ENCODE measurements around the gene TTC13. TPM values are rescaled to one million over a fixed set of nuclear protein-coding genes. Genes with fewer than 3 reads are reported as not detected.

The TTC13 gene
- total and polyA plus RNA-seq, 2 of the 13 experiments (the other 11 are each of a cell fraction or from before 2014, with no cell fraction given) = 5.8 to 15.9 TPM

GRCh38 chr1:230870916-230871315 is 107.7 kb downstream of the TTC13 start:
- POLR2A ChIA-PET = no interaction called here
- FAIRE-seq (no peak), ATAC-seq (no peak), DNase-seq (ENCODE audit: low spot score) (no peak)
- no peaks in the 10 kb centered on the region for H3K9me3 ChIP-seq (ENCODE audit: low read length)
- no peaks in the 10 kb centered on the region for H4K20me1 ChIP-seq (ENCODE audit: insufficient read depth, low read length)
- no peaks in the 10 kb centered on the region for H3K27me3 ChIP-seq (ENCODE audit: control insufficient read depth in 1 of 2, insufficient read depth in 2 of 2, low read length in 2 of 2)
- 91% methylated on average over 4 of the region's 4 CpGs for WGBS (ENCODE audit: low lambda C conversion rate)
- peaks cover 10% of the 10 kb centered on the region for H3K79me2 ChIP-seq (ENCODE audit: insufficient read depth, low read length)
- intact Hi-C loops (cut with micrococcal nuclease; ENCODE audit: unreplicated experiment) = no loop called here
- in situ Hi-C loops (cut with HindIII; ENCODE audit: extremely low pct_ligation_motif_present, low pct_unique_long_range_greater_than_20kb) = no loop called here
- H3K4me2 ChIP-seq (ENCODE audit: low read depth, low read length) = no peak overlapping the region
- no peak overlapping the region for H2AFZ ChIP-seq (ENCODE audit: low read length)
- no peaks in the 10 kb centered on the region for H3K36me3 ChIP-seq (replicated peaks in 1 of 2; ENCODE audit: control insufficient read depth in 1 of 2, insufficient read depth in 2 of 2, low read length in 2 of 2)
- no peak overlapping the region for H3K27ac ChIP-seq (ENCODE audit: extremely low read length, insufficient read depth, low read length)
- peaks cover 37% of the 10 kb centered on the region for H3K4me1 ChIP-seq (ENCODE audit: insufficient read depth, low read length)
- H3K4me3 ChIP-seq (replicated peaks in 1 of 3; ENCODE audit: insufficient read depth in 1 of 3, low read depth in 2 of 3, low read length in 3 of 3) = no peak overlapping the region
- CTCF ChIA-PET (ENCODE audit: low intra/inter-chr PET ratio, low total read pairs) = no interaction called here
- H3K9ac ChIP-seq (ENCODE audit: insufficient read depth, low read depth, low read length) = no peak overlapping the region
- BruUV-seq (replicated peaks) = no TSS peak
- no peak for TF ChIP-seq ZNF318 (CRISPR knock-in tag; IDR thresholded peaks at IDR 0.05)
- no peak for TF ChIP-seq HOXA7 (CRISPR knock-in tag; IDR thresholded peaks at IDR 0.05)
- no peak for TF ChIP-seq SP4 (CRISPR knock-in tag; IDR thresholded peaks at IDR 0.05)
- TF ChIP-seq MYC (CRISPR knock-in tag; IDR thresholded peaks at IDR 0.05; ENCODE audit: borderline replicate concordance) = no peak
- TF ChIP-seq ZSCAN5A (CRISPR knock-in tag; IDR thresholded peaks at IDR 0.05; ENCODE audit: borderline replicate concordance) = no peak
- TF ChIP-seq TRAFD1 (CRISPR knock-in tag; IDR thresholded peaks at IDR 0.05; ENCODE audit: borderline replicate concordance) = no peak
- no peak for TF ChIP-seq FOXO4 (CRISPR knock-in tag; conservative IDR thresholded peaks at IDR 0.05)
- no peak for TF ChIP-seq KAT7 (CRISPR knock-in tag; IDR thresholded peaks at IDR 0.05; ENCODE audit: borderline replicate concordance)
- TF ChIP-seq ZNF30 (CRISPR knock-in tag; IDR thresholded peaks at IDR 0.05) = no peak
- TF ChIP-seq POLR2AphosphoS5 (IDR thresholded peaks at IDR 0.05; ENCODE audit: low read depth, low read length) = no peak
- TF ChIP-seq ZNF451 (CRISPR knock-in tag; IDR thresholded peaks at IDR 0.05) = no peak
